ENCODE results near the gene HPS5.

DNA sequence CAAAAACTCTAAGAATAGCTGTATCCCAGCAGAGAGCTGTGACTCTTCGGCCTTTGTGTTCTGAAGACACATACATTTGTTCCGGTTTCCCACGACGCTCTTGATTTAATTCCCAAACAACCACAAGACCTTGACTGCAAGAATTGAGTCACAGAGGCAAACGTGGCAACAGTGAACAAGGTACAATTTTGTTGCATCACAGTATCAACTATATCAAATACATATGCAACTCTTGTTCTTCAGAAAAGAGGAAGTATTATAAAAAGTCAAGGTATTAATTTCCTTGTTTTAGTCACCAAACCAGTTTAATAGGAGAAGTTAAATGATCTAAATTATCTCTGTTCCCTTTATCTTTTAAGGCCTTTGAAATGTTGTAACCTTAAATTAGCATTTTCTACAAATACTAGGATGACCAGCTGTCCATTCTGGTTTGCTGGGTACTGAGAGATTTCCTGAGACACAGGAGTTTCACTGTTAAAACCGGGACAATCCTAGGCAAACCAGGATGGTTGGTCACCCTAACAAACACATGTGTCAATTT lies 11.1 kb downstream of the HPS5 start:
- TF ChIP-seq, protein P1, sequence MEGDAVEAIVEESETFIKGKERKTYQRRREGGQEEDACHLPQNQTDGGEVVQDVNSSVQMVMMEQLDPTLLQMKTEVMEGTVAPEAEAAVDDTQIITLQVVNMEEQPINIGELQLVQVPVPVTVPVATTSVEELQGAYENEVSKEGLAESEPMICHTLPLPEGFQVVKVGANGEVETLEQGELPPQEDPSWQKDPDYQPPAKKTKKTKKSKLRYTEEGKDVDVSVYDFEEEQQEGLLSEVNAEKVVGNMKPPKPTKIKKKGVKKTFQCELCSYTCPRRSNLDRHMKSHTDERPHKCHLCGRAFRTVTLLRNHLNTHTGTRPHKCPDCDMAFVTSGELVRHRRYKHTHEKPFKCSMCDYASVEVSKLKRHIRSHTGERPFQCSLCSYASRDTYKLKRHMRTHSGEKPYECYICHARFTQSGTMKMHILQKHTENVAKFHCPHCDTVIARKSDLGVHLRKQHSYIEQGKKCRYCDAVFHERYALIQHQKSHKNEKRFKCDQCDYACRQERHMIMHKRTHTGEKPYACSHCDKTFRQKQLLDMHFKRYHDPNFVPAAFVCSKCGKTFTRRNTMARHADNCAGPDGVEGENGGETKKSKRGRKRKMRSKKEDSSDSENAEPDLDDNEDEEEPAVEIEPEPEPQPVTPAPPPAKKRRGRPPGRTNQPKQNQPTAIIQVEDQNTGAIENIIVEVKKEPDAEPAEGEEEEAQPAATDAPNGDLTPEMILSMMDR (IDR thresholded peaks at IDR 0.05): no peak
- TF ChIP-seq POLR2AphosphoS5 (IDR thresholded peaks at IDR 0.05) (no peak), EP300 (IDR thresholded peaks at IDR 0.05) (no peak)

All from upper lobe of left lung (tissue), 4 donors.